SK-N-SH (cell line): ENCODE measurements around the gene CPEB4. TPM values are rescaled to one million over a fixed set of nuclear protein-coding genes. Genes with fewer than 3 reads are reported as not detected.

ENCODE experiments used
- CTCF ChIA-PET: fragments of 300-600, 350-600 bp; formaldehyde crosslinking; extraction: SDS; loops from one replicate; lab custom pipeline; 2021; lab: Yijun Ruan, JAX
- POLR2A ChIA-PET: fragments of 350-600 bp; sonication (Branson Sonifier 250); formaldehyde crosslinking; extraction: SDS; loops from one replicate; lab custom pipeline; 2020; ENCODE audit warnings: antibody characterized with exemption, inconsistent platforms; lab: Yijun Ruan, JAX
- DNase-seq: peaks from one replicate; pipeline ENCODE4 v3.0.0; 2012
- H2AFZ ChIP-seq: fragments of 200-600 bp; sonication (generic); 2 replicates; pipeline ENCODE4 v1.8.1; 2016; ENCODE audit warnings: antibody characterized with exemption, mild to moderate bottlenecking, low read depth
- H3F3A ChIP-seq: fragments of 200-600 bp; sonication (generic); replicated peaks from 2 replicates; pipeline ENCODE3; 2016; ENCODE audit warnings: antibody characterized with exemption, mild to moderate bottlenecking; ENCODE audit not compliant: insufficient read depth
- H3K27ac ChIP-seq, 2 experiments: fragments of 200-500 bp in 1 of 2; fragments of 200-600 bp in 1 of 2; sonication (Bioruptor generic) in 1 of 2; sonication (generic), shearing (Covaris generic) in 1 of 2; 2 replicates each; pipeline versions ENCODE4 v1.5.1 to v1.6.1; 2014 to 2016; ENCODE audit warnings: low read depth in 2 of 2, inconsistent platforms in 1 of 2, low read length in 1 of 2, mild to moderate bottlenecking in 1 of 2, mixed read lengths in 1 of 2
- H3K27me3 ChIP-seq: fragments of 200-600 bp; sonication (generic), shearing (Covaris generic); 2 replicates; pipeline ENCODE4 v1.6.1; 2016; ENCODE audit warnings: mixed run types; ENCODE audit not compliant: insufficient read depth
- H3K36me3 ChIP-seq, 2 experiments: fragments of 200-500 bp in 1 of 2; fragments of 200-600 bp in 1 of 2; sonication (Bioruptor generic) in 1 of 2; sonication (generic) in 1 of 2; replicated peaks in 1 of 2; 2 replicates each; pipeline versions ENCODE3 to v1.5.1; 2014 to 2016; ENCODE audit warnings: low read length in 1 of 2, mild to moderate bottlenecking in 1 of 2; ENCODE audit not compliant: insufficient read depth in 2 of 2, control insufficient read depth in 1 of 2
- H3K4me1 ChIP-seq, 2 experiments: fragments of 200-500 bp in 1 of 2; fragments of 200-600 bp in 1 of 2; sonication (Bioruptor generic) in 1 of 2; sonication (generic), shearing (Covaris generic) in 1 of 2; 2 replicates each; pipeline versions ENCODE4 v1.5.1 to v1.6.1; 2014 to 2016; ENCODE audit warnings: low read depth in 1 of 2, low read length in 1 of 2, mixed run types in 1 of 2; ENCODE audit not compliant: insufficient read depth in 2 of 2, control insufficient read depth in 1 of 2
- H3K4me2 ChIP-seq: fragments of 200-600 bp; sonication (generic), shearing (Covaris generic); 2 replicates; pipeline ENCODE4 v1.6.1; 2017; ENCODE audit warnings: mixed run types
- H3K4me3 ChIP-seq, 2 experiments: fragments of 200-500 bp in 1 of 2; fragments of 200-600 bp in 1 of 2; sonication (Bioruptor generic) in 1 of 2; sonication (generic), shearing (Covaris generic) in 1 of 2; 2 replicates each; pipeline versions ENCODE4 v1.5.1 to v1.8.1; 2014 to 2016; ENCODE audit warnings: low read depth in 2 of 2, inconsistent platforms in 1 of 2, low read length in 1 of 2, mild to moderate bottlenecking in 1 of 2, mixed read lengths in 1 of 2, moderate library complexity in 1 of 2
- H3K79me2 ChIP-seq: fragments of 200-600 bp; sonication (generic); 2 replicates; pipeline ENCODE4 v1.8.1; 2017; ENCODE audit warnings: mild to moderate bottlenecking; ENCODE audit not compliant: insufficient read depth
- H3K9ac ChIP-seq: fragments of 200-600 bp; sonication (generic); 2 replicates; pipeline ENCODE4 v1.6.1; 2017; ENCODE audit warnings: mixed run types
- H3K9me2 ChIP-seq: fragments of 200-600 bp; sonication (generic); 2 replicates; pipeline ENCODE4 v1.6.1; 2017; ENCODE audit warnings: mixed run types
- H3K9me3 ChIP-seq: fragments of 200-600 bp; sonication (generic); 2 replicates; pipeline ENCODE4 v1.6.1; 2017; ENCODE audit warnings: mixed run types, mild to moderate bottlenecking, moderate library complexity
- H4K20me1 ChIP-seq: fragments of 200-600 bp; sonication (generic); 2 replicates; pipeline ENCODE4 v1.6.1; 2017; ENCODE audit warnings: mild to moderate bottlenecking, mixed run types; ENCODE audit not compliant: insufficient read depth
- FOSL2 ChIP-seq: IDR thresholded peaks from 2 replicates; pipeline ENCODE4 v1.4.0; 2012; ENCODE audit warnings: low read depth, mild to moderate bottlenecking, moderate library complexity, borderline replicate concordance
- FOXJ3 ChIP-seq: sonication (generic); formaldehyde crosslinking; IDR thresholded peaks from 2 replicates; pipeline ENCODE4 v1.5.1; 2020; ENCODE audit warnings: mild to moderate bottlenecking, missing genetic modification reagents
- GABPA ChIP-seq: IDR thresholded peaks from 2 replicates; pipeline ENCODE4 v1.4.0; 2012; ENCODE audit warnings: low read depth, mild to moderate bottlenecking
- IRF3 ChIP-seq: fragments of 150-350 bp; IDR thresholded peaks from 2 replicates; pipeline ENCODE4 v1.6.1; 2016; ENCODE audit warnings: mild to moderate bottlenecking, low read depth, low read length
- JUND ChIP-seq: IDR thresholded peaks from 2 replicates; pipeline ENCODE4 v1.4.0; 2012
- MEF2A ChIP-seq: IDR thresholded peaks from 2 replicates; pipeline ENCODE4 v1.4.0; 2012; ENCODE audit warnings: low read depth, borderline replicate concordance
- PBX3 ChIP-seq: IDR thresholded peaks from 2 replicates; pipeline ENCODE4; 2012
- POLR2AphosphoS5 ChIP-seq: IDR thresholded peaks from 2 replicates; pipeline ENCODE4 v1.6.1; 2012; ENCODE audit warnings: low read depth, low read length
- RAD21 ChIP-seq: IDR thresholded peaks from 2 replicates; pipeline ENCODE4 v1.6.1; 2012; ENCODE audit warnings: mild to moderate bottlenecking, low read length
- RCOR1 ChIP-seq: fragments of 150-350 bp; IDR thresholded peaks from 2 replicates; pipeline ENCODE4 v1.6.1; 2017; ENCODE audit warnings: antibody characterized with exemption, low read length
- REST ChIP-seq: IDR thresholded peaks from 2 replicates; pipeline ENCODE4 v1.6.1; 2012; ENCODE audit warnings: mild to moderate bottlenecking, low read depth, low read length, moderate library complexity
- RFX5 ChIP-seq: IDR thresholded peaks from 2 replicates; pipeline ENCODE4 v1.6.1; 2012; ENCODE audit warnings: mild to moderate bottlenecking, improper control_type of control experiment, low read length
- RXRA ChIP-seq: IDR thresholded peaks from 2 replicates; pipeline ENCODE4 v1.4.0; 2012; ENCODE audit warnings: low read depth, mild to moderate bottlenecking, borderline replicate concordance
- SMC3 ChIP-seq: IDR thresholded peaks from 2 replicates; pipeline ENCODE4 v1.6.1; 2012; ENCODE audit warnings: low read depth, low read length, improper control_type of control experiment
- TAF1 ChIP-seq: IDR thresholded peaks from 2 replicates; pipeline ENCODE4 v1.6.1; 2012; ENCODE audit warnings: low read depth, mild to moderate bottlenecking, low read length, moderate library complexity, borderline replicate concordance
- TEAD4 ChIP-seq: IDR thresholded peaks from 2 replicates; pipeline ENCODE4 v1.4.0; 2012; ENCODE audit warnings: mild to moderate bottlenecking, borderline replicate concordance; ENCODE audit not compliant: insufficient read depth
- USF1 ChIP-seq: IDR thresholded peaks from 2 replicates; pipeline ENCODE4 v1.4.0; 2012; ENCODE audit warnings: low read depth, borderline replicate concordance
- YY1 ChIP-seq: IDR thresholded peaks from 2 replicates; pipeline ENCODE4 v1.4.0; 2012; ENCODE audit warnings: low read depth, mild to moderate bottlenecking
- ZBTB33 ChIP-seq: IDR thresholded peaks from 2 replicates; pipeline ENCODE4 v1.4.0; 2012; ENCODE audit warnings: low read depth, borderline replicate concordance
- WGBS: methylation state at CpG from one replicate; pipeline ENCODE4 v1.1.6; 2017; ENCODE audit warnings: low lambda C conversion rate; 5-methylcytosine and 5-hydroxymethylcytosine counted together
- polyA plus RNA-seq, 3 experiments: library from polyadenylated mRNA; depleted of rRNA; stranded (reverse); fragments of >200 nt; gene quantifications; 2 replicates each; pipeline ENCODE4 v1.2.3, GENCODE V29; 2012

CPEB4 gene
- polyA plus RNA-seq, 1 of the 3 experiments (the other 2 are of a cell fraction) = 6.8 TPM

- Histone ChIP-seq H3F3A (peaks cover 18% of the 10 kb centered on the region), H3K9me2 (no peaks in the 10 kb centered on the region), H3K27me3 (no peaks in the 10 kb centered on the region), H3K4me2 (no peak overlapping the region), H3K9me3 (no peaks in the 10 kb centered on the region), H3K79me2 (peaks cover 78% of the 10 kb centered on the region), H3K4me1 (peaks cover 25 to 27% of the 10 kb centered on the region in 2 experiments; a peak in 3 of 4 replicates), H3K9ac (no peak overlapping the region)
- 93% methylated on average over 3 of the region's 3 CpGs for WGBS
- POLR2A ChIA-PET = no interaction called here
- DNase-seq = no peak
- TF ChIP-seq RXRA = no peak
- no peak for TF ChIP-seq YY1
- TF ChIP-seq REST = no peak
- no peak for TF ChIP-seq TEAD4
- TF ChIP-seq SMC3 = no peak
- TF ChIP-seq FOSL2 = no peak
- TF ChIP-seq JUND = no peak
- TF ChIP-seq RAD21 = no peak
- TF ChIP-seq, all 33 proteins: peak for 0
- Histone ChIP-seq H3K4me3 (no peak overlapping the region), H3K27ac (peak overlapping the region in 1 of 2 experiments; percentile 96; a peak in 3 of 4 replicates), H4K20me1 (no peaks in the 10 kb centered on the region), H2AFZ (no peak overlapping the region), H3K36me3 (peaks cover 0 to 8% of the 10 kb centered on the region in 2 experiments)
- CTCF ChIA-PET = interaction anchor here (1.5 kb wide), 1 partner anchor 396 kb away, joined by 5 read pairs; no protein-coding TSS in a partner anchor
These were observed 32.9 kb downstream of the CPEB4 start for GRCh38 chr5:173920866-173921555.

- DNase-seq = no peak
- H4K20me1 ChIP-seq = peaks cover 3% of the 10 kb centered on the region; the same call in 1 of the 2 replicates
- peaks cover 80% of the 10 kb centered on the region for H3K79me2 ChIP-seq
- H3K27me3 ChIP-seq = no peaks in the 10 kb centered on the region
- peaks cover 4 to 5% of the 10 kb centered on the region in 2 experiments for H3K36me3 ChIP-seq
- no peak overlapping the region for H2AFZ ChIP-seq
- no peak overlapping the region for H3K4me3 ChIP-seq
- CTCF ChIA-PET = interaction anchor here (1.1 to 1.5 kb wide), 2 partner anchors 8 to 395 kb away, joined by 3 to 5 read pairs; no protein-coding TSS in a partner anchor
- no peaks in the 10 kb centered on the region for H3K9me3 ChIP-seq
- 100% methylated on average over 2 of the region's 2 CpGs for WGBS
- peaks cover 20 to 33% of the 10 kb centered on the region in 2 experiments for H3K4me1 ChIP-seq
- no peak overlapping the region for H3K4me2 ChIP-seq
- H3K9ac ChIP-seq = no peak overlapping the region
- POLR2A ChIA-PET = no interaction called here
- H3F3A ChIP-seq = peaks cover 18% of the 10 kb centered on the region
- no peaks in the 10 kb centered on the region for H3K9me2 ChIP-seq
- no peak overlapping the region for H3K27ac ChIP-seq
- no peak for TF ChIP-seq RCOR1
- no peak for TF ChIP-seq GABPA
- TF ChIP-seq RAD21 = no peak
- no peak for TF ChIP-seq TAF1
- no peak for TF ChIP-seq RFX5
- no peak for TF ChIP-seq MEF2A
- TF ChIP-seq PBX3 = no peak
- no peak for TF ChIP-seq POLR2AphosphoS5
- no peak for TF ChIP-seq USF1
- no peak for TF ChIP-seq FOXJ3 (CRISPR knock-in tag)
- no peak for TF ChIP-seq TEAD4
- no peak for TF ChIP-seq IRF3
- no peak for TF ChIP-seq ZBTB33
These were observed 34.4 kb downstream of the CPEB4 start for GRCh38 chr5:173922527-173922926.
